Lung microvascular endothelial cell (primary cell): ENCODE results near the gene MYLK. TPM values are rescaled to one million over a fixed set of nuclear protein-coding genes. Genes with fewer than 3 reads are reported as not detected.

Experiments
- DNase-seq, 2 donors: peaks; one replicate each; pipeline versions ENCODE4 v3.0.0 to v3.0.0-alpha.2; 2010; ENCODE audit warnings: low read depth in 2 of 2
- total RNA-seq: library from RNA; depleted of rRNA; stranded (reverse); fragments of >200 nt; gene quantifications from 2 replicates; pipeline ENCODE4 v1.2.1, GENCODE V29; 2014

Gene MYLK
- total RNA-seq, 1 donor from 2014 or later = 2.8 TPM

DNA sequence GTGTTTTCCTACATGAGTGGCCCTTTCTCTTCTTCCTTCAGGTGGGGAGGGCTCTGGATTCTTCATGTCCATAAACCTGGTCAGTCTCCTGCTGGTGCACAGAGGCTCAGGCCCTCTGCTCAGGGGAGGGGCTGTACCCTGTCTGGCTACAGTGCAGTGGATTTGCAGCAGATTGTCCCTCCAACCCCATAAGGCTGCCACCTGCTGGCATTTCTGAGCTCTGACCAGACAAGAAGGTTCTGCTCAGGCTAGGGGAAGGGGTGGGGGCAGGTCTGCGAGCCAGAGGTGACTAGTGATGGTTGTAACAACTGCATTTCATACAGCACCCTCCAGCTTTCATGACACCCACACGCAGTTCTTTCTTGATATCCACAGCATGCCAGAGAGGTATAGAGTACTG, 182.1 kb downstream of the MYLK start:
- peak; percentile 83 to 87 for DNase-seq

GRCh38 chr3:123700791-123701722, 183.1 kb downstream of the MYLK start:
- DNase-seq = no peak

- no peak for DNase-seq
Measured at GRCh38 chr3:123698813-123699212, 185.3 kb downstream of the MYLK start.

DNA sequence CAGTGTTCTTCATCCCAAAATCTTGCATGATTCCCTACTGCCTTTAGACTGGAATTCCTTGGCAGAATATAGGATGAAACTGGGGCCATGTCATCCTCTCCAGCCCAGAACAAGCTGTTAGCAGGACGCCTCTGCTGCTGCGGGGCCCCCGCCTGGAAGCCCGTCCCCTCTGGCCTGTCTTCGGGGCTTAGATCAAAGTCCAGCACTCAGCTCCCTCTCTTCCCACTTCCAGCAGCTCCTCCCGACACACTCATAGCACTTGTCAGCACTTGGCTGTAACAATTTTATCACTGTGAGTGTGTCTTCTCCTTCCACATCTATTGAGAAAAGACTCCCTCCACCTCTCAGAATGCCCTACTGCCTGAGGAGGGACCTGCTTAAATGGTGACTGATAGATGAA, 187.3 kb downstream of the MYLK start:
- no peak for DNase-seq

- DNase-seq = peak; percentile 36 to 72
Measured at GRCh38 chr3:123695731-123696640, 188.1 kb downstream of the MYLK start.

- peak; percentile 33 to 69 for DNase-seq
Measured at GRCh38 chr3:123695152-123695551, 189.0 kb downstream of the MYLK start.

DNA sequence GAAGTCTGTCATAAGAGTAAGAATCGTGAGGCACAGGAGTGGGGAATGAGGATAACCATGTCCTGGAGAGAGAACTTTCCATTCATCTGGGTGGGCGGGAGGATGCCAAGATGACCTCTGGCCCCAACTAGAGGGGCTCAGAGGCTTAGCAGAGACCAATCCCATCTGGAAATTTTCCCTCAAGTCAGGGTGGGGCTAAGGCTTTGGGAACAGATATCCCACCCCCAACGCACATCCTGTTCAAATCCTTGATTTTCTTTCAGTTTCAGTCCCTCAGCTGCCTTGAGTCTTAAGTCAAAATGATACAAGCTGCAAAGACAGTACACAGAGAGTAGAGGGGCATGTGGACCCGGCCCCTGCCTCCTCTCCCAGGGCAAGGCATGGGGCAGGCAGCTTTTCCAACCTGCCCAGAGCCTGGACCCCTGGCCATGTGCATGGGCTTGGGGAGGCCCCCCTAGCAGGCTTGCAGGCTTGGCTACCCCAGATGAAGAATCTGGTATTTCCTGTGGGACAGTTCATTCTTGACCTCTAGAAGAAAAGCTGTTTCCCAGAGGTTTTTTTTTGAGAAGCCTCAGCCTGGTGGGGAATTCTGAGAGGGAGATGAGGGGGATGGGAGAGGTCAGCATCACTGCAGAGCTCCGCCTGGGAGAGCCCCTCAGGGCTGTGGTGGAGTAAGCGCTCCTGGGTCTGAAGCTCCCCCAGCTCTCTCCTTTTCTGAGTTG, 189.6 kb downstream of the MYLK start:
- DNase-seq = peak in 1 of 2 donors; percentile 62

DNA sequence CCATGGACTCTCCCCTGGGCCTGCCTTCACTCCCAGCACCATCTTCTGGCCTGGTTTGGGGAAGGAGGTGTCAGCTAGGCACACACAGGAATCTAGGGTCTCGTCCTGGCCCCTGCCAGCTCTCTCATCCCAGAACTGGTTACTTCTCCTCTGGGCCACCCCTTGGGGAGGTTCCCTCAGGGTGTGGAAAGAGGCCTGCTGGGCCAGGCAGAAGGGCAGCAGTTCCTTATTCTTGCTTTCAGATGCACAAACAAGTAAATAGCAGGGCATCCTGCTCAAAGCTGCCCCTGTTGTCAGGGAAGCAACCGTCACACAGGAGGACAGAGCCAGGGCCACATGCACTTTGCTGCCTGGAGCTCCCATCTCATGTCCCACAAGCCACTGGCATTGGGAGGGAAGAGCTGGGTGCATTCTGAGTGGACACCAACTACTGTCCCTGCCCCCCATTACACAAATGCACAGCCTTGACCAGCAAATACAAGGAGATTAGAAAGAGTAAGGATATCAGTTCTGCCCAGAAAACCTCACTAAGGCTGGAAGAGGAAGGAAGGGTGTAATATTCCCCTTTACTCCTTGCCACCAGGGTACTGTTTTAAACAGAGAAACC, 190.4 kb downstream of the MYLK start:
- no peak for DNase-seq

GRCh38 chr3:123692671-123693070, 191.5 kb downstream of the MYLK start:
- DNase-seq = no peak

DNA sequence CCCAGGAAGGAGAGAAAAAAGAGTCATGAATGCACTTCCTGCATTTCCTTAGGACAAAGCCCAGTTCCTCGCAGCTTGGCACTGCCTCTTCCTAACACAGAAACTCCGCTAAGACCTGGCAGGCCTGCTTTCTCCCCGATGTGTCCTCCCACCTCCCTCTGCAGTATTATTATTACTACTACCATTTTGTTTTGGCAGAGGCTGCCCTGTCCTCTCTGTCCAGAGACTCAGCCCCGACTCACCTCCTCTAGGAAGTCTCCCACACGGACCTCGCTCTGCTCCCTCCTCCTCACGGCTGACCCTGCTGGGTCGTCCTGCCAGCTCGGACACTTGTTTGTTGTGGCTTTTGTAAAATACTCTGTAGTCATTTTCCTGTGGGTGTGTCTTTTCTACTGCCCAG, 192.1 kb downstream of the MYLK start:
- DNase-seq = peak; percentile 38 to 64

DNA sequence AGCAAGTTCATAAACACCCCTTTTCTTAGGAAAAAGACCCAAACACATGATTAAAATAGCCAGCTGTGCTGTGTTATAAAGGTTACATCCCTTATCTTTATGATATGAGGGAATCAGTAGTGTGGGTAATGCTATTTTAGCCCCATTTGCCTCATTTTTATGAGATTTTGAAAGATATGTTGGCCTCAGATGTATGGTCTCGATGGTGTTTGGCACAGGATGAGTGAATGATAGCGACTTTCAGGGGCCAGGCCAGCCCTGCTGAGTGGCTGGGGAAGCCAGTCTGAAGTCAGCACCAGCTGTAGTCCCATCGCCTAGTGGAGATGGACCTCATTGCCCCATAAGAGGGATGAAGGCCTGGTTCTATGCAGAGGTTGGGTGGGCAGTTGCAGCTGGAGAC, 194.3 kb downstream of the MYLK start:
- no peak for DNase-seq

GRCh38 chr3:123688241-123688747, 195.8 kb downstream of the MYLK start:
- DNase-seq = peak; percentile 83 to 95

DNA sequence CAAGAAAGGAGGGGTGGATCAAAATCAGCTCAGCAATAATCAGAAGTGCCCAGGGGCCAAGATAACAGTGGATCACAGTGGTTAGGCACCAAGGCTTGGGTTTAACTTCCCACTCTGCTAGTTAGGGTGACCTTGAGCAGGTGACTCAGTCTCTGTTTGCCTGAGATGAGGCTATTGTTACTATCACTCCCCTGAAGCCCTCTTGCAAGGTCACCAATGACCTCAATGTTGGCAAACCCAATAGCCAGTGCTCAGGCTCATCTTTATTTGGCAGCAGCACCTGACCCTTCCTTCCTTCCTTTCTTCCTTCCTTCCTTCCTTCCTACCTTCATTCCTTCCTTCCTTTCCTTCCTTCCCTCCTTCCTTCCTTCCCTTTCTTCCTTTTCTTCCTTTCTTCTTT, 196.8 kb downstream of the MYLK start:
- peak; percentile 38 for DNase-seq

DNA sequence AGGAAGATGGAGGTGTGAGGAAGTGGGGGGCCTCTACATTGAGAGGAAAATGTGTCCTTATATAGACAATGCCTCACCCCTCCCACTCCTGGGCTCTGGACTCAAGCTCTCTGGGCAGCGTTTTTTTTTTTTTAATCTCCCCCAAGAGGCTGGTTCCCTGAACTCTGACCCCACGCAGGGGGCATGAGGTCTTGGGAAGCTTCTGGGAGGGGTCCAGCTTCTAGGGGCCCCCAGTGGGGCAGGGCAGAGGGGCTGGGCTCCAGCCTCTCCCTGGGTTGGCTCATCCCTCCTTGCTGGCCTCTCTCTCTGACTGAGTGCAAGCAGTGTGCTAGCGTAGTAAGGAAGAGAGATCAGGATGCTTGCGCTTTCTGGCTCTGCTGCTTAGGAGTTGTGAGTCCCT, 197.9 kb downstream of the MYLK start:
- no peak for DNase-seq

- no peak for DNase-seq
Measured at GRCh38 chr3:123685780-123686179, 198.4 kb downstream of the MYLK start.

- DNase-seq = no peak
Measured at GRCh38 chr3:123684636-123685035, 199.5 kb downstream of the MYLK start.

- DNase-seq = no peak
Measured at GRCh38 chr3:123684209-123684608, 199.9 kb downstream of the MYLK start.

GRCh38 chr3:123683505-123684154, 200.5 kb downstream of the MYLK start:
- DNase-seq = no peak

DNA sequence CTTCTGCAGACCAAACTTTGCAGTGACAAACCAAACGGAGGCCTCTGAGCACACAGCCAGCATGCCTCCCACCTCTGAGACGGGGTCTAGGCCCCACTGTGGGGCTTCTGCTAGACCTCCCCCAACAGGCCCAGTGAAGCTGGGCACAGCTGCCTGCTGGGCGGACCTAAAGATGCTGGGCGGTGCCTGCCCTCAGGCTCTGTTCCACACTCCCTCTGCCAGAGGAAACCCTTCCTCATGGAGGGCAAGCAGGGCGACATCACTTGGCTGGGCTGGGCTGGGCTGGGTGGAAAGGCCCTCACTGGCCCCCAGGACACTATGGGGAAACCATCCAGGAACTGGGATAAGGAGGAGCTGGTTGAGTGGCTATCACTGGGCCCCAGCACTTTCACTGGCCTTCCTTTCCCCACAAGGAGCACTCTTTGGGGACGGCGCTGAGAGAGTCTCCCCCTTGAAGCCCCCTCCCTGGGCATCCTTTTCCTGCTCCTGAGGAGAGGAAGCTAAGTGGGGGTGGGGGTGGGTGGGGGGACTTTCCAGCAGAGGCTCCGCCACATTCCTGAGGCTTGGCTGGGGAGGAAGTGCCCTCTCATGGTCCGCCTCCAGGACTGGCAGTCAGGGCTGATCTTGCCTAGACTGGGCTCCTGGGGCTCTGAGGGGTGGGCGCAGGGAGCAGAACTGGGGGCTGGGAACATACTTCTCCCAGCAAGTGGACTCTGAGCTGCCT, 201.2 kb downstream of the MYLK start:
- no peak for DNase-seq

DNA sequence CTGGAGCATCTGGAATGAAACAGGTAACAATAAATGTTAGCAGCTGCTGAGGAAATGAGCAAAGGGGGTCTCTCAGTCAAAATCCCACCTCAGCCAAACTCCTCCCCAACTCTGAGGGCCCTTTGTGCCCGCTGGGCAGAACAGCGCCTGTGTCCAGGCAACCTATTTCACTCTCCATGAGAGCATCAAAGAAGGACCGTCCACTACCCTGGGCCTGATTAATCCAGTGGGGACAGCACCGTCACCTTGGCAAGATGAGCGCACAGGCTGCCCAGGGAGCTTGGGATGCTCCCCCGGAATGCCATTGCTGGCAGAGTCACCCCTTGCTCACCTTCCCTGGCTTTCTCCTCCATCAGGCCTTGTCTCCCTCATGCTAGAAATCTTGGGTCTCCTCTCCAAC, 201.8 kb downstream of the MYLK start:
- no peak for DNase-seq
